Adrenal gland (tissue), 5 donors: Measurements from ENCODE around the gene PPTC7.

Source experiments
- CTCF ChIP-seq, 6 experiments: fragments of 450-650 bp in 4 of 6; fragments of 200-600 bp in 2 of 6; sonication (generic) in 1 of 6; IDR thresholded peaks; 1 replicate in 5 of 6; 2 replicates in 1 of 6; pipeline versions ENCODE4 v1.5.1 to v1.8.0; 2016 to 2021; ENCODE audit warnings: antibody characterized with exemption in 6 of 6, mild to moderate bottlenecking in 2 of 6, moderate library complexity in 1 of 6
- POLR2A ChIP-seq, 2 donors: fragments of 450-650 bp; IDR thresholded peaks; one replicate each; pipeline ENCODE4 v1.6.1; 2017; ENCODE audit warnings: antibody characterized with exemption in 2 of 2, mild to moderate bottlenecking in 2 of 2, moderate library complexity in 1 of 2
- donor health status: DM: no; HTN: no; CAD: no.

- TF ChIP-seq POLR2A (IDR thresholded peaks at IDR 0.05): no peak
- no peak for TF ChIP-seq CTCF (IDR thresholded peaks at IDR 0.05)
These were observed 79.7 kb downstream of the PPTC7 start for GRCh38 chr12:110503432-110503831.
